ENCODE measurements around the gene IGSF9B.

Gene IGSF9B

DNA sequence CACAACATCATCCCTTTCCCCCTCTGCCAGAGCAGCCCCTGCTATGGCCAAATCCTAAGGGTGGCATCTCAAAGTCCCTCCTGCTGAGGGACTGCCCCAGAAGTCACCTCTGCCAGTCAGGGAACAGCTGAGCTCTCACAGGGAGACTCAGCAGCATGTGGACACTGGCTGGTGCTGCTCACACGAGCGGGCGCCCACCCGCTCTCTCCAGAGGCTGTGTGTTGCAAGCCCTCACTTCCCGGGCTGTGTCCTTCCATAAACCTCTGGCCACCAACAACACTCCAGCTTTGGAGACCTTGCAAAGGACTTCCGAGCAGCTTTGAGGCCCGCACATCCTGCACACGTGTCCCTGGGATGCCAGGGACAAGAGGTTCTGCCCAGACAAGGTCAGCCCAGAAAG is 2.8 kb downstream of the IGSF9B start:
- DNase-seq = no peak

DNA sequence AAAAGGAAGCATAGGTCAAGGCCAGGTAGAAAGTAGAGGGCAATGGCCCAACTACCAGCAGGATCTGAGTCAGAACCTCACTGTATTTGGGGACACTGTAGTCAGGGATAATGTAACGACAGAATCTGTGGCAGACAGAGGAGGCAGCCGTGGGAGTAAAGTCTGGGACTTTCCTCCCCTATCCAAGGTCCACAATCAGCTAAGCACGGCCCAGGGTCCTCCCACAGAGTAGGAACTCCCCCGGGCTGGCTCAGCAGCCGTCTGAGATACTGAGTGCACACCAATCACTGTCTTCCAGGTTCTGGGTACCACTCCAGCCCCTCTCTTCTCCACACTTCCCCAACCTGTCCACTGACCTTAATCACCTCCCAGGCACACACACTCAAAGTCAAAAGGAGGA is 3.2 kb downstream of the IGSF9B start:
- no peak for DNase-seq

DNA sequence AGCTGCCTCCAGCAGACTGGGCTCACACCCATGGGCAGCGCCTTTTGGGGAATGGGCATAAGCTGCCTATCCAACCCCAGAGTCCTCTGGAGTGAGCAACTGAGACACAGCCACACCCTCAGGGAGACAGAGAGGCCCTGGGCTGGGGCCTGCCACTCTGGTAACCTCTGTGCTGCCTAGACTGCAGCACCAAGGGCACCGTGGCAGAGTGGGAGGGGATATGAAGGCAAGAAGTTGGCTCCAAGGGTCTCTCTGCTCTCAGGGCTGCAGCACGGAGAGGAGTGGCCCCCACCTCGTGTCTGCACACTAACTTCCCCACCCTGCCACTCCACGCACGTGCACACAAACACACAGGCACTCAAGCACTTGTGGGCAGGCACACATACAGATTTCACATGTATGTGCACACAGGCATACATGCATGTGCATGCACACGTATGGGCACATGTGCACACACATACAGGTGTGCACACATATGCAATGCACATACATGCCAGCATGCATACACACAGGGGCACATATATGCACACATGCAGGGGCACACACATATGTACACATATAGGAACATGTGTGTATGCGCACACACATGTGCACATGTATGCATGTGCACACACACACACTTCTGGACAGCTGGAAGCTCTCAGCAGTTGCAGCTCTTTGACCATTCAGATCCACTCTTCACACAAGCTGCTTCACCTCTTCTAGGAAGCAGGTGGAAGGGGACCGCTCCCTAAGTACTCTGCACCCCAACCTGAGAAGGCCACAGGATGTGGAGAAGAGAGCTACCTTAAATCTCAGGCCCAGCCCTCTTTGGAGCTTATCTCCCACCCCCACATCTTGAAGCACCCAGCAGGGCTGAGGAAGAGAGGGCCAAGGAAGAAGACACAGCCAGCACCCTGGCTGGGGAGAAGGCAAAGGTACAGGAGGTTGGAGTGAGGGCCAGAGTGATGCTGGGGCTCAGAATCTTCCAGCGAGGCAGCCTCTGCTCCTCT is 4.3 kb downstream of the IGSF9B start:
- peak; percentile 90 for DNase-seq

DNA sequence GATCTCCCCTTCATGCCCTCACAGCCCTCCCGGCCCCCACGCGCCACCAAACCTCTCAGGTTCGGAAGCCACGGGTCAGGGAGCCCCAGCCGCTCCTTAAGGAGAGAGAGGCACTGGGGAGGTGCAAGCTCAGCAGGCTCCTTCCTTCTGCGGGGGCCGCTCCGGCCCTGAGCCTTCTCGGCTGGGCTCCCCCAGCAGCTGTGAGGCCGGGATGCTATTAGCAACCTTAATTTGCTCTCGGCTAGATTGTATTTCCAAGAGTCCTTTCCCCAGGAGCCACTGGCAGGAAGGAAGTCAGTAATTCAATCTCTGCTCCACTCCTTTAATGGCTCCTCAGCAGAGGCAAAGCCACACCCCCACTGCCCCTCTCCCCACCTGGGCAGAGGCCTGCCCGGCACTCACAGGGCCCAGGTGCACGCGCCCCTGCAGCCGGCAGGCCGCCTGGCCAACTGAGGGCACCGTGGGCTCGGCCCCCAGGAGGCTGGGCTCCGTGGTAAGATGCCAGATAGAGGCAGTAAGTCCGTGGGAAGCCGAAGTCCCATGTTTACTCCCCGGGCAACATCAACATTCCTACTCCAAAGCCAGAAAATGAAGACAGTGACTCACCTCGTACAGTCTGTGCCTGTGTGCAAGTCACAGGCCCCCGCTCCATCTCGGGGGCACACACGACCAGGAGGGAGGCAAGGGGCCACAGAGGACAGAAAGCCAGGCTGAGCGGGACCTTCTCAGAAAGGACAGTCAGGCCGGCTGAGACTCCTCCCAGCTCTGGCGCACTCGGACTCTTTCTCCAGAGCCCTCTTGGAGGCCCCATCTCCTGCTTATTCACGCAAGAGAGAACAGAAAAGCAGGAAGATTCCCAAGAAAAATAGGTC is 5.2 kb downstream of the IGSF9B start:
- peak; percentile 58 for DNase-seq

DNA sequence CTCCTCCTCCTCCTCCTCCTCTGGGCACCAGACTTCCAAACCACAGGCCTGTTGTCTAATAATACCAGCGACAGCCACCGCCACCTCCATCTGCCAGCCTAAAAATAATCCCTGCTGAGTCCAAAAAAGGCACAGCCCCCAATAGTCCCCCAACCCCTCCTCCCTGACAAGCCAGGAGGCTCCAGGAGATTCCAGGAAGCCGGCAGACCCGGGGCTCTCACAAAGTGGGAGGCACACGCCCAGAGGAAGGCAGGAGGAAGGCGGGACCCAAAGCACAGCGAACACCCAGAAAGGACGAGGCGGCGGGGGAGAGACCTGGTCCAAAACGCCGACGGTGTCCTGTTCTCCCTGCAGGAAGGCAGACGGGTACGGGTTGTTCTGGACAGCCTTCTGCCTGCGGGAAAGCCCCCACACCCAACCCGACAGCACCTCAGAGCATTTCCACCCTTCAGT is 5.9 kb downstream of the IGSF9B start:
- DNase-seq = peak; percentile 61

DNA sequence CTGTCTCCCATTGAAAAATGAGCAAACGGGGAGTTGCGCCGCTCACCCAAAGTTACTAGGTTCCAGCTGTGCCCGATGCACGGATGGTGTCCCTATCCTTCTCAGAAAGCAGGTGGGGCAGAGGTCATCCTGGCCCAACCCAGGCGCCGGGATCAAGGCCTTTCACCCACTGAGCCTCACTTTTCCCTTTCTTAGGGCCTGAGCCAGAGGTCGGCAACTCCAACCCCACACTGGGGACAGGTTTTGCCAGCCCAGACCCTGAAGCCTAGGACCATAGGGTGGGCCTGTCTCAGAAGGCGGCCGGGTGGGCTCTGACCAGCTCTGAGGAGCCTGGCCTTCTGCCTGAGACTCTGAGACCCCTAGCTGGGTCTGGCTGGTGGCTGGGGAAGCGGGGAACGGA is 6.3 kb downstream of the IGSF9B start:
- DNase-seq = no peak

DNA sequence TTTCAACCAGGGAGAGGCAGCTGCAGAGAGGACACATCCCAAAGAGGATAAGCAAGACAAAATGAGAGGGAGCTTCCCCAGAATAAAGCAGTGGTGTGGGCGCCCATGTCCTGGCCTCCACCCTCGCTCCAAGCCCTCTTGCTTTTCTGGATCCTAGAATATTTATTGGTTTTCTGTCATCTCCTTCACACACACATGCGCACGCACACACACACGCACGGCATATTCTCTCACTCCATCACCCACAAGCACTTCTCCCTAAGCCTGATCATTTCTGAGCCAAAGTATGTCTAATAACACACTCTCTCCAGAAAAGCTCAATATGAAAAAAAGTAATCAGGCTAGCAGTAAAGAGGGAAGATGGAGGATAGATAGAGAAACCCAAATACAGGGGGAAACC is 7.6 kb downstream of the IGSF9B start:
- DNase-seq = no peak

DNA sequence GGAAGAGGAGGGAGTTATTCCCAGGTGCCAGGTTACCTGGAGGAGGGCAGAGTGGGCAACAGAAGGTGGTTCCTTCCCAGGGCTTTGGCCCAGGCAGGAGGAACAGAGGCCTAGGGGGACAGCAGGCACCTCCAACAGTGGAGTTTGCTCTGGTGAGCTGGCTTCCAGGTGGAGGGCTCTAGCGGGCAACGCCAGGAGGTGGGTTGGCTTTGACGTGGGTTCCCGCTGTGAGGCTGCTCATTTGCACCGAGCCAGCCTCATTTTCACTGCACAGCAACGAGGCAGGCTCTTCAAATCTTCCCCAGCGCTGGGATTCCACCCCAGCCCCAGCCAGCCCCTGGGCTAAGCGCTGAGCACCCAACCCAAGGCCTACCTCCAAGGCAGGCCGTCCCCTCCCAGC is 8.1 kb downstream of the IGSF9B start:
- no peak for DNase-seq

DNA sequence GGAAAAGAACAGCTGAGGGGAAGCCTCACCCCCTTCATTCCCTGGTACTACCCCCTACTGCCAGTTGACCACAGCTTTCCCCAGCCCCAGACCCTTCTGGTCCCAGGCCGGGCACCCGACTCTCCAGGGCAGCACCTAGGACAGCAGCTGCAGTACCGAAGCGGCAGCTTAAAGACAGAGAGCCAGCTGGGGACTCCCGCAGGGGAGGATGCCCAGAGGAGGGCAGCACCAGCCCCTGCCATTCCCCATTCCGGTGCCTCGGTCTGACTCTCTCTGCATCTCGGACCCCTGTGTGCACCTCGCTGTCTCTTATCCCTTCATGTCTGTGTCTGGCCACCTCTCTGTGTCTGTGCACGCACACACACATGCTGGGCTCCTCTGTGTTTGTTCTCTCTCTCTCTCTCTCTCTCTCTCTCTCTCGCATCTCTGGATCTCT is 9.4 kb downstream of the IGSF9B start:
- DNase-seq = no peak

DNA sequence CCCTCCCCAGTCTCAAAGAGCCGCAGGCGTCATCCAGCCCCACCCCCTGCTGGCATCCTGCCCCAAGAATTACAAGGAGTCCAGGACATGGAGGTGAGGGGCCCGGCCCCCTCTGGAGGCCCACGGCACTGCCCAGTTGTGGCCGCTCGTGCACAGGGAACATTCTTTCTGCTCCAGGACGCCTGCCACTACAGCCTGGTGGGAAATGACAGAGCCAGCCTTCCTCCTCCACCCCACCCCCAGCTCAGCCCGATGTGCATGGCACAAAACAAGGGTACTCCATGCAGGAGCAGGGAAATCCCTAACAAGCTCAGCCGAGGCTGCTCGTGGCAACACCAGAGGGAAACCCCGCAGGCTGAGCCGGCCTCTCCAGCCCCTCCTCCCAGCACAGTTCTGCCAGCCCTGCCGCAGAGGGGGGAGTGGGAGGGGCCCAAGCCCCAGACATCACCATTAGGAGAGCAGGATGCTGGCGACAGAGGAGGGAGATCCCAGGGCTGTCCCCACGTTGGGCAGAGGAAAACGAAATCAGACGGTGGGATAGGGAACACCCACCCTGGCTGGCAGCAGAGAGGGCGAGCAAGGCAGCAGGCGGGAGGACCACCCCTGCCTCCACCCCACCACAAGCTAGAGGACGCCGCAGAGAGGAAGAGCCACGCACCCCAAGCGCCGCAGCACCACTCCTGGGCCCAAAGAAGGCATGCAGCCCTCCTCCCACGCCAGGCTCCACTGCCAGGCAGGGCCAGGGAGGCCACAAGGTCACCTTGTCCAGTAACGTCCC is 10.0 kb downstream of the IGSF9B start:
- peak; percentile 84 for DNase-seq

DNA sequence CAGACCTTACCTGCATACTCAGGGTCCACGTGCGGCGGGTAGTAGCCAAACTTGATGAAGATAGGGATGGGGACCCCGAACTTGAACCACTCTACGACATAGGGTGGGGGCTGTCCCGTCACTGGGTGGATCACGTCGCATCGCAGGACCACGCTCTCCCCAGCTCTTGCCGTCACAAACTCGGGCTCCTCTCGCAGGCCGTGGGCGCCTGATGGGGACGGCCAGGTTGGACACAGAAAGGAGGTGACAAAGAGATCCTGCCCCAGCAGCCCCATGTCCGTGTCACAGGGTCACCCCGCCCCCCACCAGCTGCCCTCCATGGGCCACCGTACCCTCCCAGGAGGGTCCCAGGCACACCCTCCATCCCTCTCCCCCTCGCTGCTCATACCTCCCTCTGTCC is 10.7 kb downstream of the IGSF9B start:
- DNase-seq = no peak

DNA sequence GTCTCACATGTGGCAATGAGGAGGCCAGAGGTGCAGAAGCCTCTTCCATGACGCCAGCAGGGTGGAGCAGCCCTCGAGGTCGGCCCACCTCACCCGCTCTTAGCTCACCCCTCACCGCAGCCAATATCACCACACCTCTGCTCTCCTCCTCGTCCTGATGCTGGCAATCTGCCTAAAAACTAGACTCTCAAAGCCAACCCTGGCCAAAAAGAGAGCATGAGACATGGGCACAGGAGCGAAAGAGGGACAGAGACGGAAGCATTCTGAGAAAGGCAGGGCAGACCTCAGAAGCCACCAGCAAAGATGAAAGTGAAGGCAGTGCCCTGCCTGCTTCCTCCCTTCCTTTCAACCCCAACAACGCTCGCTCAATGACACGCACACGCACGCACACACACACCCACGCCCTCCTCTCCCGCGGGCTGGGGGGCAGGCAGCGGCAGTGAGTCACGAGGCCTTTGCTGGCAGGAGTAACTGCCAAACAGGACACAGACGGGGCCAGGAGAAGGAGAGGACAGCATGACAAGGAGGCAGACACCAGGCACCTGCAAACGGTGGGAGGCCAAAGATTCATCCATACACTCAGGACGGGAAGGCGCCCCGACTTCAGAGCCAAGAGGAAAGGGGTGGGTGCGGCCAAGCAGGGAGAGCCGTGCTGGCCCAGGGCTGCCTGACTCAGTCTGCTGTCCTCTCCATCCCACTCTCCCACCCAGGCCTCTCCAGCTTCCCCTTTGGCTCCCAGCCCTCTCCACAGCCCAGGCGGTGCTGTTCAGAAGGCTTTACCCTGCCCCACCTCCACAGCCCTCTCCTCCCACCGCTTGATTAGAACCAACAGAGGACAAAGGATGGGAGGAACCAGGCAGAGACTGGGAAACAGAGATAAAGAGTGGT is 11.4 kb downstream of the IGSF9B start:
- no peak for DNase-seq

DNA sequence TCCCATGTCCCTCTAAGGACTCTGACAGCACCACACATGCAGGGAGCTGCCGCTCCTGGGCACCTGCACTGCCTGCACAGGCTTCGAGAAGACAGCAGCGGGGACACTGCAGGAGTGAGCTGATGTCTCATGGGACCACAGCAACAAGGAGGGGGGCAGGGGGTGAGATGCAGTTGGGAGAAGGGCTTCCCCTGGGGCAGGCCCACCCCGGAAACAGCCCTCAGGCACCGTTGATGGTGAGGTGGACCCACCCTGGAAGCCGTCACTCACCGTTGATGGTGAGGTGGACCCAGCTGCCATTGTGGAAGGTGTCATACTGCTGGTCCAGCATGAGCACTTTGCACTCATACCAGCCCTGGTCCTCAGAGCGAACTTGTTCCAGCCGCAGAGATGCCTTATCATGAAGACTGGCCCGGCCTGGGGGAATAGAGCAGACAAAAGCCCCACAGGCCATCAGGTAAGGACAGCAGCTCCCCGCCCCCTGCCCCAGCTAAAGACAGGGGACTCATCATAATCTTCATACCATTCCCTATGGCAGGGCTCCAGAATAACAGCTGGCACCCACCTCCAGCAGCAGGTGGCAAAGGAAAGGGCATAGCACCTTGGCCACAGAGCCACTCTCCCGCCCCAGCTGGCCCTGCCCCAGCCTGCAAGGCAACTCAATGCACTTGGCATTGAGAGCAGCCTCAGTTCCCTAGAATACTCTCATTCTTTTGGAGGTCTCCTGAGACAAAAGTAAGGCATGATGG is 12.6 kb downstream of the IGSF9B start:
- DNase-seq = no peak

DNA sequence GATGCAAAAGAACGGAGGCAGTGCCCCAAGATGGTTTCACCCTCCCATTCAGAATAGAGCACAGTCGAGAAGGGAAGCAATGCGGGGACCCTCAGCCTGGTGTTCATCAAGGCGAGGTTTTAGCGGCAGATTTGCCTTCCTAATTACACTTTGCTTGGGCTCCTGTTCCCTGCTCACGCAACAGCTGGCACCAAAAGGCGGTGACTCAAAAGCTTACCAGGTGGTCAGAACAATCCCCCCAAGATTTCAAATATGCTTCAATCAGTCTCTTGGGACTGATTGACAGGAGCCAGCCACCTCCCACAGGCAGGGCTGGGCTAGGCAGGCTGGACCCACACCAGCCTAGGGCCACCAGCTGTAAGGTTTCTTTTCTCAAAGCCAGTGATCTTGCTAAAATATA is 14.2 kb downstream of the IGSF9B start:
- DNase-seq = peak; percentile 24

DNA sequence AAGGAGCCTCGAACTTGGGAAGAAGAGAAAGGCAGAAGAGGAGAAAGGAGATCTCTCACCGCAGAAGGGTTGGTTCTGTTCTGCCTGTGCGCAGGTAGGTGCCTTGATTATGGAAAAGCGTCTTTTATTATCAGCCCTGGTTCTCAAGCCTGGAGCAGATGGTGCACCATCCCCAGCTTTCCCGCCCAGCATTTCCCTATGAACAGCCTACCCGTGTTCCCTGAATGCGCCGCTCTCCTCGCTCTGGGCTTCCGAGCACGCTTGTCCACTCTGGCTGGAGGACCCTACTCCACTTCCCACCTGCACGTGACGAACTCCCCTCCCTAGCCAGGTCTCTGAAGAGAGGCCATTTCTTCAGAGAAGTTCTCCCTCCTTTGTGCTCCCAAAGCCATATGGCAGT is 15.2 kb downstream of the IGSF9B start:
- no peak for DNase-seq

DNA sequence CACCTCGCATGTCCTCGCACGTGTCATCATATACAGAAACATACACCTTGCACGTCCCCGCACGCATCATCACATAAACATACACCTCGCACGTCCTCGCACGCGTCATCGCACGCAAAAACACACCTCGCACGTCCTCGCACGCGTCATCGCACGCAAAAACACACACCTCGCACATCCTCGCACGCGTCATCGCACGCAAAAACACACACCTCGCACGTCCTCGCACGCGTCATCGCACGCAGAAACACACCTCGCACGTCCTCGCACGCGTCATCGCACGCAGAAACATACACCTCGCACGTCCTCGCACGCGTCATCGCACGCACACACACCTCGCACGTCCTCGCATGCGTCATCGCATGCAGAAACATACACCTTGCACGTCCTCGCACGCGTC is 16.7 kb downstream of the IGSF9B start:
- DNase-seq = no peak

DNA sequence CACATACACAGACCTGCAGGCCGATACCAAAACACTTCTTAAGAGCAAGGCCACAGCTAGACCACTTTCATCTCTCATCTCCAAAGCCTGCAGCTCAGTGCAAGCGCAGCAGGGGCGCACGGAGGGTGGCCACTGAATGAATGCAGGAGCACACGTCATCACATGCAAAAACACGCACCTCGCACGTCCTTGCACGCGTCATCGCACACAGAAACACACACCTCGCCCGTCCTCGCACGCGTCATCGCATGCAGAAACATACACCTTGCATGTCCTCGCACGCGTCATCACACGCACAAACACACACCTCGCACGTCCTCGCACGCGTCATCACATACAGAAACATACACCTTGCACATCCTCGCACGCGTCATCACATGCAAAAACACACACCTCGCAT is 17.2 kb downstream of the IGSF9B start:
- DNase-seq = no peak

DNA sequence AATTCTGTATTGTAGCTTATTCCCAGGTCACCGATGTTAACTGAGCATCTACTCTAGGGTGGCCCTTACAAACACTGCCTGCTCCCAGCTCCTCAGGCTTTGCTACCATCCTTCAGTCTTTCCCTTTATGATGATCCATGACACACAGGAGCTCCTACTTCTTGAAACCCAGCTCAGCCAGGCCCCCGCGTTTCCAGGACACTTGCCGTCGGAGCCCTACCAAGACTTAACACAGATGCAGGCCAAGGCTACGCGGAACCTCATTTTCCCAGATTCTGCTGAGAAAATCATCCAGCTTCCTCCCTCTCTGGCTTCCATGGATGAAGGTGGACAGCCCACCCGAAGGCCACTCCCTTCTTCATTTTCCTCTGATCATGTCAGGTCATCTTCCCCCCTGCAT is 18.6 kb downstream of the IGSF9B start:
- DNase-seq = no peak

DNA sequence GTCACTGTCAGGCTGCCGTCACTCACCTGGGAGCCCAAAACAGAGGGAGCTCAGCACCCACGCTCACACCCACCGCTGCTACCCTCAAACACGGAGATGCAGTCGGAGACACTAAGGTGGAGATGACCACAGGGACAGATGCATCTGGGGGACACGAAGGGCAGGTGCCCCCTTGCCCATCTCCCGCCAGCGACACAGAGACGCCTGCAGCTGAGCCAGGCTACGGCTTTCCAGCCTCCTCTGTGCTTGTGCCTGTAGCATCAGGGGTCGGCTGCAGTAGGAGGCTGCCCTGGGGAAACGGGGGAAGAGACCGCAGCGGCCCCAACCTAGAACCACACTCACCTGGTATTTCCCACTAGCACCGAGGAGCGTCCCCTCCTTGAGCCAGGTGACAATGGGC is 19.3 kb downstream of the IGSF9B start:
- DNase-seq = no peak

DNA sequence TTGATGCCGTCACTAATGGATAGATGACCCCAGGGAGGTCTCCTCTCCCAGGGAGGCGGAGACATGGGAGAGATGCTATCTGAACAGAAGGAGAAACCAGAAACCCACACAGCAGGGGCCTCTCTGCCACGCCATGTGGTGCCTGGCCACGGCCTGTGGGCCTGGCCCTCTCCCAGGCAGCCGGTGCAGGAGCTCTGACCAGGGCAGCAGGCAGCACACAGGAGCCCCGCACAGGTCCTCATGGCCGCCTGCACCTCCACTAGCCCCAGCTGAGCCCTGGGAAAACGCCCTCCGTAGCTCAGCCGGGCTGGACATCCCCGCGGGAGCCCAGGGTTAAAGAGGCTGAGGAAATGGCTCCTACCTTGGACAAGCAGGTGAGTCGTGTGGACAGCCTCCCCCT is 19.8 kb downstream of the IGSF9B start:
- DNase-seq = peak; percentile 42

DNA sequence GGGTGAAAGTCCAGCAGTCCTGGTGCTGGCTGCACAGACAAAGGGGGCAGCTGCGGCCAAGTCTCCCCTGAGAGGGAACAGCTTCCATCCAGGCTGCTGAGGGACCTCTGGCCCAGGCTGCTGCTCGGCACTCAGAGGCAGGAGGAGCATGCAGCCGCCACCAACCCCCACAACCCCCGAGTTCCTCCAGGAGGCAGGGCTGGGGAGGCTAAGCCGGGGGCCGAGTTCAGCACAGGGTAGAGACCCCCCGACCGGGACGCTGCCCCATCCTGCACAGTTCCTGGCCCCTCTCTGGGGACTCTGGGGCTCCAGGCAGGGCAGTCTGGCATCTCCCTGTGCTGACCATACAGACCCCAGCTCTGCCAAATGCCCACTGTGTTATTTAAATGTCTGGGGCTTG is 20.2 kb downstream of the IGSF9B start:
- peak; percentile 64 for DNase-seq
